ENCODE measurements around the gene BRWD1. TPM values are rescaled to one million over a fixed set of nuclear protein-coding genes. Genes with fewer than 3 reads are reported as not detected.

BRWD1 gene
- polyA plus RNA-seq, 3 donors: 12.1 to 16.8 (median 12.7) TPM

DNA sequence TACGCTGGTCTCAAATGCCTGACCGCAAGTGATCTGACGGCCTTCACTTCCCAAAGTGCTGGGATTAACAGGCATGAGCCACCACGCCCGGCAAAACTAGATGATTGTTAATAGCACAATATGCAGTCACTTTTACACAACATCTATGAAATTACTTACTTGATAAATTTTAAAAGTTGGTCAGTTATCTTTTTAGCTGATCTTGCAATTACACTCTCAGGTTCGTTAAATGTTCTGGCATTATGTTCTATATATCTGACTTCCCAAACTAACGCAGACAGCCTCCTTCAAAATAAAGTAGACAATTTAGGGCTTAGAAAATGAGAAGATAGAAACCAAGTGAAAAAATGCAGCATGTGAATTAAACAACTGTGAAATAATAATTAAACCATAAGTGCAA, 98.4 kb downstream of the BRWD1 start:
- DNase-seq: no peak
- no peak overlapping the region for H3K4me3 ChIP-seq (replicated peaks in 1 of 3; ENCODE audit: low read depth in 2 of 3, low read length in 3 of 3)
- Mint-ChIP-seq H3K9me3 (no peaks in the 10 kb centered on the region), H3K4me3 (no peak overlapping the region), H3K36me3 (peaks cover 71 to 83% of the 10 kb centered on the region in 2 donors), H3K27me3 (ENCODE audit: low read depth in 3 of 3) (no peaks in the 10 kb centered on the region), H3K4me1 (no peaks in the 10 kb centered on the region), H3K27ac (no peak overlapping the region)
- no peaks in the 10 kb centered on the region for H4K20me1 ChIP-seq (ENCODE audit: insufficient read depth, low read length)
- H3K9ac ChIP-seq (ENCODE audit: insufficient read depth, low read length, poor library complexity, severe bottlenecking): no peak overlapping the region
- no peaks in the 10 kb centered on the region for H3K9me3 ChIP-seq (replicated peaks in 1 of 2; ENCODE audit: control insufficient read depth in 1 of 2, insufficient read depth in 1 of 2, low read length in 2 of 2)
- TF ChIP-seq, protein P1, sequence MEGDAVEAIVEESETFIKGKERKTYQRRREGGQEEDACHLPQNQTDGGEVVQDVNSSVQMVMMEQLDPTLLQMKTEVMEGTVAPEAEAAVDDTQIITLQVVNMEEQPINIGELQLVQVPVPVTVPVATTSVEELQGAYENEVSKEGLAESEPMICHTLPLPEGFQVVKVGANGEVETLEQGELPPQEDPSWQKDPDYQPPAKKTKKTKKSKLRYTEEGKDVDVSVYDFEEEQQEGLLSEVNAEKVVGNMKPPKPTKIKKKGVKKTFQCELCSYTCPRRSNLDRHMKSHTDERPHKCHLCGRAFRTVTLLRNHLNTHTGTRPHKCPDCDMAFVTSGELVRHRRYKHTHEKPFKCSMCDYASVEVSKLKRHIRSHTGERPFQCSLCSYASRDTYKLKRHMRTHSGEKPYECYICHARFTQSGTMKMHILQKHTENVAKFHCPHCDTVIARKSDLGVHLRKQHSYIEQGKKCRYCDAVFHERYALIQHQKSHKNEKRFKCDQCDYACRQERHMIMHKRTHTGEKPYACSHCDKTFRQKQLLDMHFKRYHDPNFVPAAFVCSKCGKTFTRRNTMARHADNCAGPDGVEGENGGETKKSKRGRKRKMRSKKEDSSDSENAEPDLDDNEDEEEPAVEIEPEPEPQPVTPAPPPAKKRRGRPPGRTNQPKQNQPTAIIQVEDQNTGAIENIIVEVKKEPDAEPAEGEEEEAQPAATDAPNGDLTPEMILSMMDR (IDR thresholded peaks at IDR 0.05): no peak
- H3K36me3 ChIP-seq (replicated peaks in 1 of 2; ENCODE audit: control insufficient read depth in 1 of 2, insufficient read depth in 2 of 2, low read length in 2 of 2): peaks cover 75 to 96% of the 10 kb centered on the region in 2 donors
- H2AFZ ChIP-seq (ENCODE audit: insufficient read depth, low read depth, low read length, poor library complexity, severe bottlenecking): no peak overlapping the region
- H3K27ac ChIP-seq (ENCODE audit: low read depth in 1 of 2, low read length in 2 of 2): no peak overlapping the region
- WGBS (ENCODE audit: insufficient coverage): no CpG with 5 or more reads among the region's 7 CpGs
- H3K79me2 ChIP-seq (ENCODE audit: insufficient read depth, low read length): no peaks in the 10 kb centered on the region
- H3K4me1 ChIP-seq (ENCODE audit: control insufficient read depth in 1 of 2, insufficient read depth in 2 of 2, low read length in 2 of 2): no peaks in the 10 kb centered on the region
- no peaks in the 10 kb centered on the region for H3K27me3 ChIP-seq (ENCODE audit: control insufficient read depth in 2 of 2, insufficient read depth in 2 of 2, low read length in 2 of 2)
- no peak overlapping the region for H3K4me2 ChIP-seq (replicated peaks; ENCODE audit: extremely low read depth, low read length, poor library complexity, severe bottlenecking)
- intact Hi-C loops (cut with micrococcal nuclease): loop anchor here in 1 of 2 donors (10.0 kb wide), 1 partner anchor 60 kb away; no protein-coding TSS in a partner anchor

GRCh38 chr21:39209334-39209688, 104.1 kb downstream of the BRWD1 start:
- Mint-ChIP-seq H3K27ac (peak overlapping the region in 1 of 7 donors; percentile 15), H3K4me3 (no peak overlapping the region), H3K4me1 (no peaks in the 10 kb centered on the region), H3K36me3 (peaks cover 72 to 86% of the 10 kb centered on the region in 2 donors), H3K27me3 (ENCODE audit: low read depth in 3 of 3) (no peaks in the 10 kb centered on the region), H3K9me3 (no peaks in the 10 kb centered on the region)
- no peaks in the 10 kb centered on the region for H3K4me1 ChIP-seq (ENCODE audit: control insufficient read depth in 1 of 2, insufficient read depth in 2 of 2, low read length in 2 of 2)
- no peak overlapping the region for H3K9ac ChIP-seq (ENCODE audit: insufficient read depth, low read length, poor library complexity, severe bottlenecking)
- no peaks in the 10 kb centered on the region for H3K79me2 ChIP-seq (ENCODE audit: insufficient read depth, low read length)
- no peak overlapping the region for H3K4me2 ChIP-seq (replicated peaks; ENCODE audit: extremely low read depth, low read length, poor library complexity, severe bottlenecking)
- no peak for DNase-seq
- no peak overlapping the region for H3K4me3 ChIP-seq (replicated peaks in 1 of 3; ENCODE audit: low read depth in 2 of 3, low read length in 3 of 3)
- no peak overlapping the region for H2AFZ ChIP-seq (ENCODE audit: insufficient read depth, low read depth, low read length, poor library complexity, severe bottlenecking)
- H3K27ac ChIP-seq (ENCODE audit: low read depth in 1 of 2, low read length in 2 of 2): no peak overlapping the region
- H3K9me3 ChIP-seq (replicated peaks in 1 of 2; ENCODE audit: control insufficient read depth in 1 of 2, insufficient read depth in 1 of 2, low read length in 2 of 2): no peaks in the 10 kb centered on the region
- no peaks in the 10 kb centered on the region for H3K27me3 ChIP-seq (ENCODE audit: control insufficient read depth in 2 of 2, insufficient read depth in 2 of 2, low read length in 2 of 2)
- H4K20me1 ChIP-seq (ENCODE audit: insufficient read depth, low read length): no peaks in the 10 kb centered on the region
- peaks cover 83 to 100% of the 10 kb centered on the region in 2 donors for H3K36me3 ChIP-seq (replicated peaks in 1 of 2; ENCODE audit: control insufficient read depth in 1 of 2, insufficient read depth in 2 of 2, low read length in 2 of 2)
- intact Hi-C loops (cut with micrococcal nuclease): no loop called here
- WGBS (ENCODE audit: insufficient coverage): no CpG with 5 or more reads among the region's 2 CpGs
- TF ChIP-seq, protein P1 (IDR thresholded peaks at IDR 0.05): no peak

All from CD14-positive monocyte (primary cell).